ENCODE data around the gene NOL12.
"Not testable (repeated sequence)": the region's sequence is repeated elsewhere in the genome, so short reads cannot be mapped to it uniquely, and the experiment has no call there.

Gene NOL12

DNA sequence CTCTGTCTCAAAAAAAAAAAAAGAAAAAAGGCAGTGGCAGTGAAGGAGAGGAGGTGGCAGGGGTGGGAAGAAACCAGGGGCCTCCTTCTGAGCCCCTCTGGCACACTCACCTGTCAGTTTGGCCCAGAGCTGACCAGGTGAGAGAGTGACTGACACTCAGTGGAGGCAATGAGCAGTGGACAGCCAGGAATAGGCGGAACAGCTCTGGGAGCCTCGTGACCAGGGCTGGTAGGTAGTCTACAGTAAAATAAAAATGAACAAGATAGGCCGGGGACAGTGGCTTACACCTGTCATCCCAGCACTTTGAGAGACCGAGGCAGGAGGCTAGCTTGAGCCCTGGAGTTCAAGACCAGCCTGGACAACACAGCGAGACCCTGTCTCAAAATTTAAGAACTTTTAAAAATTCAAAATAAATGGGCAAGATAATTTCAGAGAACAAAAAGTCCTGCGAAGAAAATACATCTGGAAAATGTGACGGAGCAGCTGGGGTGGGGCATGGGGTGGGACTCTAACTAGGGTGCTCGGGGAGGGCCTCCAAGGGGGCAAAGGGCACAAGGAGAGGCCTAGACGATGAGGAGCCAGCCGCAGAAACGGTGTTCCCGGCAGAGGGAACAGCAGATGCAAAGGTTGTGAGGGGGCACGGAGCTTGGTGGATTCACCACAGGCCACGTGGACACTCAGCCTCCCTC is 31.4 kb upstream of the NOL12 start:
- DNase-seq (ENCODE audit: extremely low spot score), result no peak
- TF ChIP-seq, protein P1, sequence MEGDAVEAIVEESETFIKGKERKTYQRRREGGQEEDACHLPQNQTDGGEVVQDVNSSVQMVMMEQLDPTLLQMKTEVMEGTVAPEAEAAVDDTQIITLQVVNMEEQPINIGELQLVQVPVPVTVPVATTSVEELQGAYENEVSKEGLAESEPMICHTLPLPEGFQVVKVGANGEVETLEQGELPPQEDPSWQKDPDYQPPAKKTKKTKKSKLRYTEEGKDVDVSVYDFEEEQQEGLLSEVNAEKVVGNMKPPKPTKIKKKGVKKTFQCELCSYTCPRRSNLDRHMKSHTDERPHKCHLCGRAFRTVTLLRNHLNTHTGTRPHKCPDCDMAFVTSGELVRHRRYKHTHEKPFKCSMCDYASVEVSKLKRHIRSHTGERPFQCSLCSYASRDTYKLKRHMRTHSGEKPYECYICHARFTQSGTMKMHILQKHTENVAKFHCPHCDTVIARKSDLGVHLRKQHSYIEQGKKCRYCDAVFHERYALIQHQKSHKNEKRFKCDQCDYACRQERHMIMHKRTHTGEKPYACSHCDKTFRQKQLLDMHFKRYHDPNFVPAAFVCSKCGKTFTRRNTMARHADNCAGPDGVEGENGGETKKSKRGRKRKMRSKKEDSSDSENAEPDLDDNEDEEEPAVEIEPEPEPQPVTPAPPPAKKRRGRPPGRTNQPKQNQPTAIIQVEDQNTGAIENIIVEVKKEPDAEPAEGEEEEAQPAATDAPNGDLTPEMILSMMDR (IDR thresholded peaks at IDR 0.05; ENCODE audit: control extremely low read depth, extremely low read depth, low read depth, missing control alignments), result no peak
- CTCF ChIA-PET, result interaction anchor here (1.2 to 21.9 kb wide), 3 partner anchors 12 to 48 kb away, joined by 3 to 315 read pairs (median 179); partner anchors contain the start of genes LGALS1 and NOL12
- POLR2A ChIA-PET, result no interaction called here

DNA sequence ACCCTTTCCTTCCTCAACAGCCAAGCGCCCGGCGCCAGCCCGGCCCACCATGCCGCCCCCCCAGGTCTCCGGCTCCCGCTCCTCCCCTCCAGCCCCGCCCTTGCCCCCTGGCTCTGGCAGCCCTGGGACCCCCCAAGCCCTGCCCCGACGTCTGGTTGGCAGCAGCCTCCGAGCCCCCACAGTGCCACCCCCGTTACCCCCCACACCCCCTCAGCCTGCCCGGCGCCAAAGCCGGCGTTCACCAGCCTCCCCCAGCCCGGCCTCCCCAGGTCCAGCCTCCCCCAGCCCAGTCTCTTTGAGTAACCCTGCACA is 30.9 kb upstream of the NOL12 start:
- TF ChIP-seq, protein P1 (IDR thresholded peaks at IDR 0.05; ENCODE audit: control extremely low read depth, extremely low read depth, low read depth, missing control alignments), result no peak
- POLR2A ChIA-PET, result no interaction called here
- DNase-seq (ENCODE audit: extremely low spot score), result no peak
- CTCF ChIA-PET, result interaction anchor here (1.2 to 21.9 kb wide), 3 partner anchors 12 to 48 kb away, joined by 3 to 315 read pairs (median 179); partner anchors contain the start of genes LGALS1 and NOL12

DNA sequence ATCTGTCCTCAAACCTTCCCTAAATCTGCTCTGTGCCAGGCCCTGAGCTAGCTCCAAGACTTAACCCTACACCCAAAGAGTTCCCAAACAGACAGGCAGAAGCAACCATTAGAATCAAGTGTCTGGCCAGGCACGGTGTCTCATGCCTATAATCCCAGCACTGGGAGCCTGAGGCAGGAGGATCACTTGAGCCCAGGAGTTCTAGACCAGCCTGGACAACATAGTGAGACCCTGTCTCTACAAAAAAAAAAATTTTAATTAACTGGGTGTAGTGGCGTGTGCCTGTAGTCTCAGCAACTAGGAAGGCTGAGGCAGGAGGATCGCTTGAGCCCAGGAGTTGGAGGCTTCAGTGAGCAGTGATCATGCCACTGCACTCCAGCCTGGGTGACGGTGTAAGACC is 29.6 kb upstream of the NOL12 start:
- POLR2A ChIA-PET, result interaction anchor here (5.5 kb wide), 1 partner anchor 20 kb away, joined by 39 read pairs; the partner anchor contains the start of gene LGALS1
- CTCF ChIA-PET, result interaction anchor here (0.8 to 21.9 kb wide), 4 partner anchors 14 to 24 kb away, joined by 3 to 315 read pairs (median 92); partner anchors contain the start of genes LGALS1 and NOL12
- DNase-seq (ENCODE audit: extremely low spot score), result not testable (repeated sequence)

DNA sequence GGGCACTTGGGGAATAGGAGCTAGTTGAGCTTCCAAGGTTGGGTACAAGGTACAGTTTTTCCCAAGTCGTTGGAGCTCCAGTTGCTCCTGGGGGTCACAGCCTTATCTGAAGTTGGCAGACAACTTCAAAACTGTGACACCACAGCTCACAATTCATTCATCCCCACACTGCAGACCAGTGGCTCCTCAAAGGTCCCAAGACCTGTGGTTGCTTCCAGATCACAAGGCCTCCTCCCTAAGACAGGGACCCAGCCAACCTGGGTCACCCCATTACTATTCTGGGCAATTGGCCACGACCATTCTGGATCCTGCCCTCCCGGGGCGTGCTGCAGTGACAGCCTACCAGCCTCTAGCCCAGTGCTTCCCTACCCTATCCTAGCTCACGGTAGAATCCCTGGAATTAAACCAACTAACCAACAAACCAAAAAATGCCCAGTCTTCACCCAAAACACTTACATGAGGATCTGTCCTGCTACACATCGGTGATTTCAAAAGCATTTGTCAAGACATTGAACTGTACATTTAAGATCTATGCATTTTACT is 28.5 kb upstream of the NOL12 start:
- DNase-seq (ENCODE audit: extremely low spot score), result no peak
- ChIA-PET POLR2A (interaction anchor here (0.6 to 5.5 kb wide), 11 partner anchors 10 to 797 kb away, joined by 3 to 39 read pairs (median 5); partner anchors contain the start of genes GCAT, GGA1, LGALS1 and NCF4), CTCF (interaction anchor here (0.8 to 21.9 kb wide), 14 partner anchors 10 to 308 kb away, joined by 3 to 315 read pairs (median 4); partner anchors contain the start of genes GCAT, LGALS1 and NOL12)
- TF ChIP-seq, protein P1 (IDR thresholded peaks at IDR 0.05; ENCODE audit: control extremely low read depth, extremely low read depth, low read depth, missing control alignments), result no peak

DNA sequence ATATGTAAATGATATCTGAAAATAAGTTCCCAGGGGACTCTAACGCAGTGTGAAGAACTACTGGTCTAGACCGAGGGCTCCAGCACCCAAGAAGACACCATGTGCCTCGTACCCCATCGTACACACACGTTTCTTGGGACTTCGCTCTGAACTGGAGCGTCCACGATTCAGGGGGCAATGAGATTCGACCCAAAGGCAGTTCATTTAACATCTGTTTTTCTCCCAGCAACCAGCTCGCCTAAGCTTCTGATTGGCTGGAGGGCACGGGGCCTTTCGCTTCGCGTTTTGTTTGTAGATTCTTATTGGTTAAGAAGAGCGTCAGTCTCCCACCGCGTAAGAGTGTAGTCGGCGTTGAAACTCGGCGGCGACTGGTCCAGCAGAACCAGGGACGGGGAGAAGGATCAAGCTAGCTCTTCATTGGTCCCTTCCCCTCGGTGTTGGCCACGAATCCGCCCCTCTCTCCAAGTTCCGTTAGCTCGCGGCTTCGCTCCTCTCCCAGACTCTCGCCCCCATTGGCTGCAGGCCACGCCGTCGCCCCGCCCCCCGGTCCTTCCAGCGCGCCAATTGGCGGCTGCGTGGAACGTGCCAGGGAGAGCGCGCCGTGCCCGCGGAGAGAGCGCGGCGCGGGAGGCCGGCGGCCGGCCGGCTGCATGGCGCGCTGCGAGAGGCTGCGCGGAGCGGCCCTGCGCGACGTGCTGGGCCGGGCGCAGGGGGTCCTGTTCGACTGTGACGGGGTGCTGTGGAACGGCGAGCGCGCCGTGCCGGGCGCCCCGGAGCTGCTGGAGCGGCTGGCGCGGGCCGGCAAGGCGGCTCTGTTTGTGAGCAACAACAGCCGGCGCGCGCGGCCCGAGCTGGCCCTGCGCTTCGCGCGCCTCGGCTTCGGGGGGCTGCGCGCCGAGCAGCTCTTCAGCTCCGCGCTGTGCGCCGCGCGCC is 27.7 kb upstream of the NOL12 start, which contains the start of gene PDXP:
Gene PDXP (plus strand): TSS at position 591 of the 933 bp plus-strand sequence. CDS start 60 bp downstream, at position 651.
- DNase-seq (ENCODE audit: extremely low spot score), result peak; percentile 97
- POLR2A ChIA-PET, result interaction anchor here (0.6 to 5.5 kb wide), 11 partner anchors 9 to 191 kb away, joined by 3 to 39 read pairs (median 5); partner anchors contain the start of genes EIF3L, GCAT, GGA1 and LGALS1
- CTCF ChIA-PET, result interaction anchor here (0.8 to 21.9 kb wide), 14 partner anchors 10 to 307 kb away, joined by 3 to 315 read pairs (median 4); partner anchors contain the start of genes GCAT, GGA1, LGALS1 and NOL12
- TF ChIP-seq, protein P1 (IDR thresholded peaks at IDR 0.05; ENCODE audit: control extremely low read depth, extremely low read depth, low read depth, missing control alignments), result no peak

DNA sequence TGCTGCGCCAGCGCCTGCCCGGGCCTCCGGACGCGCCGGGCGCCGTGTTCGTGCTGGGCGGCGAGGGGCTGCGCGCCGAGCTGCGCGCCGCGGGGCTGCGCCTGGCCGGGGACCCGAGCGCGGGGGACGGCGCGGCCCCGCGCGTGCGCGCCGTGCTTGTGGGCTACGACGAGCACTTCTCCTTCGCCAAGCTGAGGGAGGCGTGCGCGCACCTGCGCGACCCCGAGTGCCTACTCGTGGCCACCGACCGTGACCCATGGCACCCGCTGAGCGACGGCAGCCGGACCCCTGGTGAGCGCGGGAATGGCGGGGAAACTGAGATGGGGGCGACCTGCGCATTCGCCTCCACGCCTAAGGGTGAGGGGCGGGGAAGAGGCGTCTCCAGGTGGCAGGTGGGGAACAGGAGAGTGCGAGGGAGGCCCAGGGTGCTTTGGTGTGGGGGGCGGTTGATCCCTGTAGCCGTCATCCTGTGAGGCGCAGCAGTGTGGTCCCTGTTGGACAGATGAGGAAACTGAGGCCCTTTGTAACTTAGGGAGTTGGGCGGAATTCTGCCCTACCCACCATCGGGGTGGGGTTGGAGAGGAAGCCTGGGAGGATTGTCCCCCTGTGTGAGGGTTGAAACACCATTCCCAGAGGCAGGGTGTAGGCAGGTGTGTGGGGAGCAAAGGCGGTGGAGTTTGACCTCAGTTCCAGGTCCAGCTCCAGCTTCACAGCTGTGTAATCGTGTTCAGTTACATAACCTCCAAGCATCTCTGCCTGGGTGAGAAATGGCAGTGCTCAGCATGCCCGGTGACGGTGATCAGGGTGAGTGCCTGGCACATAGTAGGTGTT is 26.9 kb upstream of the NOL12 start:
- TF ChIP-seq, protein P1 (IDR thresholded peaks at IDR 0.05; ENCODE audit: control extremely low read depth, extremely low read depth, low read depth, missing control alignments), result no peak
- no peak for DNase-seq (ENCODE audit: extremely low spot score)
- CTCF ChIA-PET, result interaction anchor here (1.2 to 21.9 kb wide), 9 partner anchors 12 to 305 kb away, joined by 3 to 315 read pairs (median 14); partner anchors contain the start of genes GGA1, LGALS1 and NOL12
- POLR2A ChIA-PET, result interaction anchor here (0.9 to 5.5 kb wide), 3 partner anchors 17 to 190 kb away, joined by 3 to 39 read pairs (median 4); partner anchors contain the start of genes EIF3L and LGALS1

All from GM10248 (cell line).